Heart left ventricle (tissue), 13 donors: ENCODE measurements around the gene PCDHA3.

Source experiments
- POLR2A ChIP-seq, 2 donors: fragments of 450-650 bp; IDR thresholded peaks; one replicate each; pipeline ENCODE4 v1.6.1; 2017; ENCODE audit warnings: antibody characterized with exemption in 2 of 2, mild to moderate bottlenecking in 2 of 2, moderate library complexity in 2 of 2
- TF ChIP-seq, protein P1 (sequence below), 12 donors: fragments of 200-600 bp; sonication (generic) in 4 of 12; IDR thresholded peaks; one replicate each; pipeline versions ENCODE4 v1.5.0 to v1.8.0; 2018 to 2022; ENCODE audit warnings: antibody characterized with exemption in 12 of 12, mild to moderate bottlenecking in 5 of 12
- donor health status: ischemic (EF 13 %, LVEDD 7.1; RV severe dilation, severe dysfunction).
- donor health status: DM: no; HTN: yes; CAD: no.
- donor health status: DM: no; HTN: no; CAD: no.
- donor health status: ischemic (EF 25% LVEDD 6.9; RV normal size, moderate dysfunction).
- donor health status: ischemic (EF 25% LVEDD 5.7; RV mildly dilated, moderate dysfunction).
- donor health status: ischemic (EF 35%, LVEDD 5.7; RV mildly dilated, moderate dysfunction).
- donor health status: nonischemic (EF 11% LVEDD 7.7; RV severe dilation, severe dysfunction).
- donor health status: DM: yes; HTN: yes; CAD: no.
- donor health status: PGD.
- donor health status: ischemic (EF 29% LVEDD 5.4; RV normal size, mild dysfunction).
- donor health status: nonischemic (EF 23%, LVEDD 6.1; RV moderate dilation, normal function).

DNA sequence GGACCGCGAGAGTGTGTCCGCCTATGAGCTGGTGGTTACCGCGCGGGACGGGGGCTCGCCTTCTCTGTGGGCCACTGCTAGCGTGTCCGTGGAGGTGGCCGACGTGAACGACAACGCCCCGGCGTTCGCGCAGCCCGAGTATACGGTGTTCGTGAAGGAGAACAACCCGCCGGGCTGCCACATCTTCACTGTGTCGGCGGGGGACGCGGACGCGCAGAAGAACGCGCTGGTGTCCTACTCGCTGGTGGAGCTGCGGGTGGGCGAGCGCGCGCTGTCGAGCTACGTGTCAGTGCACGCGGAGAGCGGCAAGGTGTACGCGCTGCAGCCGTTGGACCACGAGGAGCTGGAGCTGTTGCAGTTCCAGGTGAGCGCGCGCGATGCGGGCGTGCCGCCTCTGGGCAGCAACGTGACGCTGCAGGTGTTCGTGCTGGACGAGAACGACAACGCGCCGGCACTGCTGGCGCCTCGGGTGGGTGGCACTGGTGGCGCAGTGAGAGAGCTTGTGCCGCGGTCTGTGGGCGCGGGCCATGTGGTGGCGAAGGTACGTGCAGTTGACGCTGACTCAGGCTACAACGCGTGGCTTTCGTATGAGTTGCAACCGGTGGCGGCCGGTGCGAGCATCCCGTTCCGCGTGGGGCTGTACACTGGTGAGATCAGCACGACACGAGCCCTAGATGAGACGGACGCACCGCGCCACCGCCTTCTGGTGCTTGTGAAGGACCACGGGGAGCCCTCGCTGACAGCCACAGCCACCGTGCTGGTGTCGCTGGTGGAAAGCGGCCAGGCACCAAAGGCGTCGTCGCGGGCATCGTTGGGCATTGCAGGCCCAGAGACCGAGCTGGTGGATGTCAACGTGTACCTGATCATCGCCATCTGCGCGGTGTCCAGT lies 35.0 kb downstream of the PCDHA3 start:
- TF ChIP-seq, protein P1, sequence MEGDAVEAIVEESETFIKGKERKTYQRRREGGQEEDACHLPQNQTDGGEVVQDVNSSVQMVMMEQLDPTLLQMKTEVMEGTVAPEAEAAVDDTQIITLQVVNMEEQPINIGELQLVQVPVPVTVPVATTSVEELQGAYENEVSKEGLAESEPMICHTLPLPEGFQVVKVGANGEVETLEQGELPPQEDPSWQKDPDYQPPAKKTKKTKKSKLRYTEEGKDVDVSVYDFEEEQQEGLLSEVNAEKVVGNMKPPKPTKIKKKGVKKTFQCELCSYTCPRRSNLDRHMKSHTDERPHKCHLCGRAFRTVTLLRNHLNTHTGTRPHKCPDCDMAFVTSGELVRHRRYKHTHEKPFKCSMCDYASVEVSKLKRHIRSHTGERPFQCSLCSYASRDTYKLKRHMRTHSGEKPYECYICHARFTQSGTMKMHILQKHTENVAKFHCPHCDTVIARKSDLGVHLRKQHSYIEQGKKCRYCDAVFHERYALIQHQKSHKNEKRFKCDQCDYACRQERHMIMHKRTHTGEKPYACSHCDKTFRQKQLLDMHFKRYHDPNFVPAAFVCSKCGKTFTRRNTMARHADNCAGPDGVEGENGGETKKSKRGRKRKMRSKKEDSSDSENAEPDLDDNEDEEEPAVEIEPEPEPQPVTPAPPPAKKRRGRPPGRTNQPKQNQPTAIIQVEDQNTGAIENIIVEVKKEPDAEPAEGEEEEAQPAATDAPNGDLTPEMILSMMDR (IDR thresholded peaks at IDR 0.05): no peak
- no peak for TF ChIP-seq POLR2A (IDR thresholded peaks at IDR 0.05)
